ENCODE results near the gene GPC6. TPM values are rescaled to one million over a fixed set of nuclear protein-coding genes. Genes with fewer than 3 reads are reported as not detected.
"Not testable (repeated sequence)": the region's sequence is repeated elsewhere in the genome, so short reads cannot be mapped to it uniquely, and the experiment has no call there.

GPC6 gene
- total RNA-seq, 1 donor from 2014 or later: 8.4 TPM

DNA sequence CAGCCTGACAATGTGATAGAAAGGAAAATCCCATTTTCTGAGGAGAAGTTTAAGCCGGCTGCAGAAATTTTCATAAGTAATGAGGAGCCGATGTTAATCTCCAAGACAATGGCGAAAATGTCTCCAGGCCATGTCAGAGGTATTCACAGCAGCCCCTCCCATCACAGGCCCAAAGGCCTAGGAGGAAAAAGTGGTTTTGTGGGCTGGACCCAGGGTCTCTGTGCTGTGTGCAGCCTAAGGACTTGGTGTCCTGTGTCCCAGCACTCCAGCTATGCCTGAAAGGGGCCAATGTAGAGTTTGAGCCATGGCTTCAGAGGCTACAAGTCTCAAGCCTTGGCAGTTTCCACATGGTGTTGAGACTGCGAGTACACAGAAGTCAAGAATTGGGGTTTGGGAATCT is 32.9 kb upstream of the GPC6 start:
- Histone ChIP-seq H3K27ac (no peak overlapping the region), H3K36me3 (no peaks in the 10 kb centered on the region), H3K9me3 (no peaks in the 10 kb centered on the region), H3K4me1 (no peaks in the 10 kb centered on the region), H3K4me3 (no peak overlapping the region), H3K27me3 (no peaks in the 10 kb centered on the region)
- DNase-seq (no peak), ATAC-seq (no peak)
- TF ChIP-seq, protein P1, sequence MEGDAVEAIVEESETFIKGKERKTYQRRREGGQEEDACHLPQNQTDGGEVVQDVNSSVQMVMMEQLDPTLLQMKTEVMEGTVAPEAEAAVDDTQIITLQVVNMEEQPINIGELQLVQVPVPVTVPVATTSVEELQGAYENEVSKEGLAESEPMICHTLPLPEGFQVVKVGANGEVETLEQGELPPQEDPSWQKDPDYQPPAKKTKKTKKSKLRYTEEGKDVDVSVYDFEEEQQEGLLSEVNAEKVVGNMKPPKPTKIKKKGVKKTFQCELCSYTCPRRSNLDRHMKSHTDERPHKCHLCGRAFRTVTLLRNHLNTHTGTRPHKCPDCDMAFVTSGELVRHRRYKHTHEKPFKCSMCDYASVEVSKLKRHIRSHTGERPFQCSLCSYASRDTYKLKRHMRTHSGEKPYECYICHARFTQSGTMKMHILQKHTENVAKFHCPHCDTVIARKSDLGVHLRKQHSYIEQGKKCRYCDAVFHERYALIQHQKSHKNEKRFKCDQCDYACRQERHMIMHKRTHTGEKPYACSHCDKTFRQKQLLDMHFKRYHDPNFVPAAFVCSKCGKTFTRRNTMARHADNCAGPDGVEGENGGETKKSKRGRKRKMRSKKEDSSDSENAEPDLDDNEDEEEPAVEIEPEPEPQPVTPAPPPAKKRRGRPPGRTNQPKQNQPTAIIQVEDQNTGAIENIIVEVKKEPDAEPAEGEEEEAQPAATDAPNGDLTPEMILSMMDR (IDR thresholded peaks at IDR 0.05): no peak
- intact Hi-C loops (cut with DNase I): no loop called here

DNA sequence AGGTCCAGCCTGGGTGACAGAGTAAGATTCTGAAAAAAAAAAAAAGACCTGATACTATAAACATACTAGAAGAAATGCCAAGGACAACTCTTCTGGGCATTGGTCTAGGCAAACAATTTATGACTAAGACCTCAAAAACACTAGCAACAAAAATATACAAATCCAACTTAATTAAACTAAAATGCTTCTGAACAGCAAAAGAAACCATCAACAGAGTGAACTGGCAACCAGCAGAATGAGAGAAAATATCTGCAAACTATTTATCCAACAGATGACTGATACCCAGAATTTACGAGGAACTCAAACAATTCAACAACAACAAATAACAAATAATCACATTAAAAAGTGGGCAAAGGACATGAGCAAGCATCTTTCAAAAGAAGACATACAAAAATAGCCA is 26.8 kb upstream of the GPC6 start:
- Histone ChIP-seq H3K27ac (no peak overlapping the region), H3K4me1 (no peaks in the 10 kb centered on the region), H3K36me3 (no peaks in the 10 kb centered on the region), H3K27me3 (no peaks in the 10 kb centered on the region), H3K4me3 (no peak overlapping the region), H3K9me3 (no peaks in the 10 kb centered on the region)
- intact Hi-C loops (cut with DNase I): no loop called here
- ATAC-seq (no peak), DNase-seq (no peak)
- TF ChIP-seq, protein P1 (IDR thresholded peaks at IDR 0.05): no peak

DNA sequence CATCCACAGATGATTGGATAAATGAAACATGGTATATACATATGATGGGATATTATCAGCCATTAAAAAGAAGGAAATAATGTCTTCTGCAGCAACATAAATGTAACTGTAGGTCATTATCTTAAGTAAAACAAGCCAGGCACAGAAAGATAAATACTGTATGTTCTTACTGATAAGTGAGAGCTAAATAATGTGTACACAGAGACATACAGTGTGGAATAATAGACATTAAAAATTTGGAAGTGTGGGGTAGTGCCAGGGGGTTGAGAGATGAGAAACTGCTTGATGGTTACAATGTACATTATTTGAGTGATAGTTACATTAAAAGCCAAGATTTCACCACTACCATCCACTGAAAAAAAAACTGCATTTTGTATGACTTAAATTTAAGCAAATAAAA is 26.0 kb upstream of the GPC6 start:
- no peaks in the 10 kb centered on the region for H3K4me1 ChIP-seq
- TF ChIP-seq, protein P1 (IDR thresholded peaks at IDR 0.05): no peak
- ATAC-seq (no peak), DNase-seq (no peak)
- no peaks in the 10 kb centered on the region for H3K9me3 ChIP-seq
- intact Hi-C loops (cut with DNase I): no loop called here
- H3K27me3 ChIP-seq: no peaks in the 10 kb centered on the region
- no peak overlapping the region for H3K27ac ChIP-seq
- no peaks in the 10 kb centered on the region for H3K36me3 ChIP-seq
- no peak overlapping the region for H3K4me3 ChIP-seq

DNA sequence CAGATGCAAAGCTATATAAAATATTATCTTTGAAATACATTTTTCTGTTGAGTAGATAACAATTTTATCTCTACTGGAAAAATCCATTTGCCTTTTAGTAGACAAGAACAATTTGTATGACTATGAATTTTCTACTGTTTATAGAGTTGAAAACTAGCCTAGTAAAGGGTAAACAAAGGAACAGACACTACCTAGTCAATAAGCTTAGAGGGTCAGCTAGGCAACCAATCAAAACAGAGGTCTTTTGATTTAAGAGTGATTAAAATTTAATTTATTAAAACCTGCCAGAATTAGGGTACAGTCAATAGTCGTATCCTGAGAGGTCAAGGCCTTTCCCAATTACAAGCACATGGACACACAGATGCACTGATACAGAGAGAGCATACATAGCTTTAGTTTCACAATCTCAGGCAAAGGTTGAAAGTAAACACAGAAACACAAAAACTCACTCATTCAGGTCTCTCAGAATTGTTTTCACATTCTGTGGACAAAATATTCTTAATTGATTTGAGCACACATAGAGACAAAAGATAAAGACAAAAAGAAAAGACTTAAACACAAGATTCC is 24.5 kb upstream of the GPC6 start:
- intact Hi-C loops (cut with DNase I): no loop called here

DNA sequence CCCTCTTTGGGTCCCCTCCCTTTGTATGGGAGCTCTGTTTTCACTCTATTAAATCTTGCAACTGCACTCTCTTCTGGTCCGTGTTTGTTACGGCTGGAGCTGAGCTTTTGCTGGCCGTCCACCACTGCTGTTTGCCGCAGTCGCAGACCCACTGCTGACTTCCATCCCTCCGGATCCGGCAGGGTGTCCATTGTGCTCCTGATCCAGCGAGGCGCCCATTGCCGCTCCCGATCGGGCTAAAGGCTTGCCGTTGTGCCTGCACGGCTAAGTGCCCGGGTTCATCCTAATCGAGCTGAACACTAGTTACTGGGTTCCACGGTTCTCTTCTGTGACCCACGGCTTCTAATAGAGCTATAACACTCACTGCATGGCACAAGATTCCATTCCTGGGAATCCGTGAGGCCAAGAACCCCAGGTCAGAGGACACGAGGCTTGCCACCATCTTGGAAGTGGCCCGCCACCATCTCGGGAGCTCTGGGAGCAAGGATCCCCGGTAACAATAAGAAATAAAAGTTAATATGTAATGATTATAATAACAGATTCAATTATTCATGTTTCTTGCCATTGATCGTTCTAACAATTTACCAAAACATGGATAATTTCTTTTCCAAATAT is 19.7 kb upstream of the GPC6 start:
- H3K4me3 ChIP-seq; H3K36me3 ChIP-seq; H3K4me1 ChIP-seq; H3K9me3 ChIP-seq; ATAC-seq; DNase-seq; H3K27ac ChIP-seq; H3K27me3 ChIP-seq; intact Hi-C loops (cut with DNase I): not testable (repeated sequence)

More for the DNA sequence above, 24.5 kb upstream of the GPC6 start:
- Histone ChIP-seq H3K4me3 (no peak overlapping the region), H3K9me3 (no peaks in the 10 kb centered on the region), H3K27ac (no peak overlapping the region), H3K4me1 (no peaks in the 10 kb centered on the region), H3K36me3 (no peaks in the 10 kb centered on the region), H3K27me3 (no peaks in the 10 kb centered on the region)
- no peak for DNase-seq
- TF ChIP-seq, protein P1 (IDR thresholded peaks at IDR 0.05): no peak
- ATAC-seq: no peak

DNA sequence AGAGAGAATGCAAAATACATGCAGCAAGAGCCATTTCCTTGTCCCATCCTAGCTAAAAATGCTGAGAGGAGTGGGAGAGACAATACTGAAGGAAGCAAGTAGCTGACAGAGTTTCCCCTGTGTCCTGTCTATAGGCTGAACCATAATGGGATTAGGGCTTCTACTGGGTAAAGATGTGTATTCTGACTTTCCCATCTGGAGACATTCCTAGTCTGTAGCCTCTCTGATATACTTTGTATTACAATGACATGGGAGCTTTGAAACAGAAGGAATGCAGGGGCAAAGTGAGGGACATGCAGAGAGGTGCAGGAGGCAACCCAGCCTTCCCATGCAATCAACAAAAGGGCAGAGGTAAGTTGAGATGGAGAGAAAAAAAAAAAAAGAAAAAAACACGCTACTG is 10.5 kb upstream of the GPC6 start:
- intact Hi-C loops (cut with DNase I): no loop called here
- H3K36me3 ChIP-seq: no peaks in the 10 kb centered on the region
- H3K4me1 ChIP-seq: peaks cover 3% of the 10 kb centered on the region
- H3K27ac ChIP-seq: no peak overlapping the region
- ATAC-seq (no peak), DNase-seq (no peak)
- H3K27me3 ChIP-seq: no peaks in the 10 kb centered on the region
- H3K4me3 ChIP-seq: no peak overlapping the region
- TF ChIP-seq, protein P1 (IDR thresholded peaks at IDR 0.05): no peak
- H3K9me3 ChIP-seq: no peaks in the 10 kb centered on the region

All from upper lobe of right lung (tissue), 1 donor.